ENCODE data around the gene CS.
"Not testable (repeated sequence)": the region's sequence is repeated elsewhere in the genome, so short reads cannot be mapped to it uniquely, and the experiment has no call there.

DNA sequence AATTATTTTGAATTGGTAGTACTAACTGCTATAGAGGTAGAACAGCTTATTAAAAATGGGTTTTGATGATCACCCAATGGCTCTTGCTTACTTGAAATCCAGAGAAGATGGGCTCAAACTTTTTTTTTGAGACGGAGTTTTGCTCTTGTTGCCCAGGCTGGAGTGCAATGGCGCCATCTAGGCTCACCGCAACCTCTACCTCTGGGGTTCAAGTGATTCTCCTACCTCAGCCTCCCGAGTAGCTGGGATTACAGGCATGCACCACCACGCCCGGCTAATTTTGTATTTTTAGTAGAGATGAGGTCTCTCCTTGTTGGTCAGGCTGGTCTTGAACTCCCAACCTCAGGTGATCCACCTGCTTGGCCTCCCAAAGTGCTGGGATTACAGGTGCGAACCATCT, 37.2 kb downstream of the CS start:
- not testable (repeated sequence) for TF ChIP-seq EP300 (conservative IDR thresholded peaks at IDR 0.05; ENCODE audit: poor library complexity, severe bottlenecking); CTCF (IDR thresholded peaks at IDR 0.05; ENCODE audit: poor library complexity, severe bottlenecking); POLR2AphosphoS5 (IDR thresholded peaks at IDR 0.05); EZH2 (IDR thresholded peaks at IDR 0.05; ENCODE audit: borderline replicate concordance, insufficient read depth, low read length, poor library complexity, severe bottlenecking); SMC3 (conservative IDR thresholded peaks at IDR 0.05; ENCODE audit: poor library complexity); REST (IDR thresholded peaks at IDR 0.05; ENCODE audit: borderline replicate concordance); RAD21 (conservative IDR thresholded peaks at IDR 0.05); TAF1 (IDR thresholded peaks at IDR 0.05; ENCODE audit: low read depth)
